ENCODE results near the gene ANKH. TPM values are rescaled to one million over a fixed set of nuclear protein-coding genes. Genes with fewer than 3 reads are reported as not detected.

ANKH gene
- total RNA-seq, 1 experiment from 2014 or later: 16.9 TPM

DNA sequence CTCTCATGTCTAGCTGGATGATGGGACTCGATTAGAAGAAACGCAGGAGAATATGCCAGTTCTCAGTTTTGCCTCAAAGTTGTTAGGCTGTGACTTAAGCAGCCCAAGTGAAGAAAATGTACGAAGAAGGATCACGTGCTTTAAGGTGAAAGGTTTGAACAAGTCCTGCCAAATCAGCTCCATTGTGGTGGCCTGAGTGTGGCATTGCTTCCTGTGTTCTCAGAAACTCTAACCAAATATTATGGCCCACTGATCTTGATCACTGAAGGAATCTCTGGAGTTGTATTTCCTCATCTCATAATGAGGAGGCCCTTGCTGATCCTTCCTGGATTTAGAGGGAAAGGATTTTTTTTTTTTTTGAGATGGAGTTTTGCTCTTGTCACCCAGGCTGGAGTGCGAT is 163.0 kb downstream of the ANKH start (continued):
- TF ChIP-seq, protein P1, sequence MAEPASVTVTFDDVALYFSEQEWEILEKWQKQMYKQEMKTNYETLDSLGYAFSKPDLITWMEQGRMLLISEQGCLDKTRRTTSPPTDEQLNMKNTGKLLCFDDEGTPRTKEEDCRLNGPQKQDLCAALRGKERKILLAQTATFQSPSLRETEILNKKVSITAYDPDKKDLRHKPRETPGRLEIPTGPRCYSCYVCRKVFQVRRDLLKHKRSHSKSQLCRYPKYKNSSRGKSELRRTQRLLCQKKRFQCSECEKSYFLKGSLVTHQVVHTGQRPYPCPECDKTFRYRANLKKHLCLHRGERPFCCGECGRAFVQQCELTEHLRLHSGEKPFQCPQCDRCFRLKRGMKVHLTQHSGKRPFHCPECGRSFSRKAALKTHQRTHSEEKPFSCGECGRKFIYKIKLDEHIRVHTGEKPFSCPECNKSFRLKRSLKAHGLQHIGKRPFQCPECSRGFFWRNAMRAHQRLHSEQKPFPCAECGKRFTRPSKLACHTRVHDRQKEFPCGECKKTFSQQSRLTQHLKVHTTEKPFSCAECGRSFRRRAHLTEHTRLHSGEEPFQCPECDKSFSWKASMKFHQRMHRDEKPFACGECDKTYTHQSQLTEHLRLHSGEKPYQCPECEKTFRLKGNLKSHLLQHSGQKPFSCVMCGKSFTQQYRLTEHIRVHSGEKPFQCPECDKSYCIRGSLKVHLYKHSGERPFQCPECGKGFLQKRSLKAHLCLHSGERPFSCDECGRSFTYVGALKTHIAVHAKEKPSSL (CRISPR knock-in tag; conservative IDR thresholded peaks at IDR 0.05): no peak
- no peak for TF ChIP-seq ZNF423 (CRISPR knock-in tag; IDR thresholded peaks at IDR 0.05)
- TF ChIP-seq GRHL2 (CRISPR knock-in tag; IDR thresholded peaks at IDR 0.05; ENCODE audit: insufficient replicate concordance, severe bottlenecking): no peak
- no peak for TF ChIP-seq IRF2 (CRISPR knock-in tag; IDR thresholded peaks at IDR 0.05; ENCODE audit: borderline replicate concordance, low read depth)
- no peak for TF ChIP-seq PRRX2 (CRISPR knock-in tag; IDR thresholded peaks at IDR 0.05)
- TF ChIP-seq, protein P2, sequence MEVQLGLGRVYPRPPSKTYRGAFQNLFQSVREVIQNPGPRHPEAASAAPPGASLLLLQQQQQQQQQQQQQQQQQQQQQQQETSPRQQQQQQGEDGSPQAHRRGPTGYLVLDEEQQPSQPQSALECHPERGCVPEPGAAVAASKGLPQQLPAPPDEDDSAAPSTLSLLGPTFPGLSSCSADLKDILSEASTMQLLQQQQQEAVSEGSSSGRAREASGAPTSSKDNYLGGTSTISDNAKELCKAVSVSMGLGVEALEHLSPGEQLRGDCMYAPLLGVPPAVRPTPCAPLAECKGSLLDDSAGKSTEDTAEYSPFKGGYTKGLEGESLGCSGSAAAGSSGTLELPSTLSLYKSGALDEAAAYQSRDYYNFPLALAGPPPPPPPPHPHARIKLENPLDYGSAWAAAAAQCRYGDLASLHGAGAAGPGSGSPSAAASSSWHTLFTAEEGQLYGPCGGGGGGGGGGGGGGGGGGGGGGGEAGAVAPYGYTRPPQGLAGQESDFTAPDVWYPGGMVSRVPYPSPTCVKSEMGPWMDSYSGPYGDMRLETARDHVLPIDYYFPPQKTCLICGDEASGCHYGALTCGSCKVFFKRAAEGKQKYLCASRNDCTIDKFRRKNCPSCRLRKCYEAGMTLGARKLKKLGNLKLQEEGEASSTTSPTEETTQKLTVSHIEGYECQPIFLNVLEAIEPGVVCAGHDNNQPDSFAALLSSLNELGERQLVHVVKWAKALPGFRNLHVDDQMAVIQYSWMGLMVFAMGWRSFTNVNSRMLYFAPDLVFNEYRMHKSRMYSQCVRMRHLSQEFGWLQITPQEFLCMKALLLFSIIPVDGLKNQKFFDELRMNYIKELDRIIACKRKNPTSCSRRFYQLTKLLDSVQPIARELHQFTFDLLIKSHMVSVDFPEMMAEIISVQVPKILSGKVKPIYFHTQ (CRISPR knock-in tag; IDR thresholded peaks at IDR 0.05): no peak
- TF ChIP-seq, protein P3, sequence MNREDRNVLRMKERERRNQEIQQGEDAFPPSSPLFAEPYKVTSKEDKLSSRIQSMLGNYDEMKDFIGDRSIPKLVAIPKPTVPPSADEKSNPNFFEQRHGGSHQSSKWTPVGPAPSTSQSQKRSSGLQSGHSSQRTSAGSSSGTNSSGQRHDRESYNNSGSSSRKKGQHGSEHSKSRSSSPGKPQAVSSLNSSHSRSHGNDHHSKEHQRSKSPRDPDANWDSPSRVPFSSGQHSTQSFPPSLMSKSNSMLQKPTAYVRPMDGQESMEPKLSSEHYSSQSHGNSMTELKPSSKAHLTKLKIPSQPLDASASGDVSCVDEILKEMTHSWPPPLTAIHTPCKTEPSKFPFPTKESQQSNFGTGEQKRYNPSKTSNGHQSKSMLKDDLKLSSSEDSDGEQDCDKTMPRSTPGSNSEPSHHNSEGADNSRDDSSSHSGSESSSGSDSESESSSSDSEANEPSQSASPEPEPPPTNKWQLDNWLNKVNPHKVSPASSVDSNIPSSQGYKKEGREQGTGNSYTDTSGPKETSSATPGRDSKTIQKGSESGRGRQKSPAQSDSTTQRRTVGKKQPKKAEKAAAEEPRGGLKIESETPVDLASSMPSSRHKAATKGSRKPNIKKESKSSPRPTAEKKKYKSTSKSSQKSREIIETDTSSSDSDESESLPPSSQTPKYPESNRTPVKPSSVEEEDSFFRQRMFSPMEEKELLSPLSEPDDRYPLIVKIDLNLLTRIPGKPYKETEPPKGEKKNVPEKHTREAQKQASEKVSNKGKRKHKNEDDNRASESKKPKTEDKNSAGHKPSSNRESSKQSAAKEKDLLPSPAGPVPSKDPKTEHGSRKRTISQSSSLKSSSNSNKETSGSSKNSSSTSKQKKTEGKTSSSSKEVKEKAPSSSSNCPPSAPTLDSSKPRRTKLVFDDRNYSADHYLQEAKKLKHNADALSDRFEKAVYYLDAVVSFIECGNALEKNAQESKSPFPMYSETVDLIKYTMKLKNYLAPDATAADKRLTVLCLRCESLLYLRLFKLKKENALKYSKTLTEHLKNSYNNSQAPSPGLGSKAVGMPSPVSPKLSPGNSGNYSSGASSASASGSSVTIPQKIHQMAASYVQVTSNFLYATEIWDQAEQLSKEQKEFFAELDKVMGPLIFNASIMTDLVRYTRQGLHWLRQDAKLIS (CRISPR knock-in tag; IDR thresholded peaks at IDR 0.05; ENCODE audit: borderline replicate concordance): no peak
- no peak for TF ChIP-seq NFATC4 (CRISPR knock-in tag; IDR thresholded peaks at IDR 0.05)

DNA sequence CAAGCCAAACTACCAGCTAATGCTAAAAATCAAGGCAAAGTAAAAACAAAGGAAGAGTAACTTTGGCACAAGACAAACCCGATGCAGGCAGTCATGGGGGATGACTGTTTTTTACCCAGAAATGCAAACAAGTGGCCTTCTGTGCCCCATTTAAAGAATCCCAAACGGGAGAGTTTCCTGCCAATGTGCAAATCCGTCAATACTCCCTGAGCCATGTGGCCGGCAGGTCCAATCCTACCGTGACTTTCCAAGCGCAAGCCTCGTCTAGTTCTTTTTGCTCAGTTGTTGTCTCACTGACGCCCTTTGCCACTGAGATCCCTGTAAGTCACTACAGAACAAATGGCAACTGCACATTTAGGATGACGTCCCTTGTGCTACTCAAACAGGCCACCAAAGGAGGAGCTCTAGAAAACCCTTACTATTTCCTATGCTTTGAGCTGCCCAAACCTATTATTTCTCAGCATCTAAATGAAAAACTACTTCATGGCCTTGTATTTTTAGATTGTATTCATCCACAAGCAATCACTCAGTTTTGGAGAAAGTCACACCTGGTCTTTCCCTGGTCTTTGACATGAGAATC is 163.7 kb downstream of the ANKH start:
- Mint-ChIP-seq H3K4me1 (no peaks in the 10 kb centered on the region), H3K27me3 (ENCODE audit: low read depth) (no peaks in the 10 kb centered on the region; the same call in 1 of the 2 replicates), H3K9me3 (peaks cover 14% of the 10 kb centered on the region), H3K36me3 (peaks cover 44% of the 10 kb centered on the region), H3K27ac (no peak overlapping the region), H3K4me3 (no peak overlapping the region)
- ChIA-PET CTCF (interaction anchor here (0.7 to 1.2 kb wide), 5 partner anchors 20 to 298 kb away, joined by 3 to 5 read pairs (median 3); no protein-coding TSS in a partner anchor), POLR2A (no interaction called here)
- ATAC-seq: no peak
- TF ChIP-seq, protein P3 (CRISPR knock-in tag; IDR thresholded peaks at IDR 0.05; ENCODE audit: borderline replicate concordance): no peak
- no peak for TF ChIP-seq ZNF423 (CRISPR knock-in tag; IDR thresholded peaks at IDR 0.05)
- no peak for TF ChIP-seq CREB1 (CRISPR knock-in tag; IDR thresholded peaks at IDR 0.05)
- no peak for DNase-seq (ENCODE audit: low spot score)
